ENCODE measurements around the gene MRPL27.

MRPL27 gene

DNA sequence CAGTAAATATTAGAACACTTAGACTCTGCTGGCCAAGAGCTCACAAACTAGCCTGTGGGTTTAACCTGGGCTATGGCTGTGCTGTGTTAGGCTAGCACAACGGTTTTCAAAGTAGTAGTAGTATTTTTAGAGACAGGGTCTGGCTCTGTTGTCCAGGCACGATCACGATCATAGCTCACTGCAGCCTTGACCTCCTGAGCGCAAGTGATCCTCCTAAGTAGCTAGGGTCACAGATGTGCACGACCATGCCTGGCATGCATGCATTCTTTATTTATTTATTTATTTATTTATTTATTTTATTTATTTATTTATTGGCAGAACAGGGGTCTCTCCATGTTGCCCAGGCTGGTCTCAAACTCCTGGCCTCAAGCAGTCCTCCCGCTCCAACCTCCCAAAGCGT, 10.3 kb downstream of the MRPL27 start:
- H3K4me1 ChIP-seq (ENCODE audit: control insufficient read depth, insufficient read depth, low read length) = 0 out of 2 replicates have a peak, but pooled peaks cover 5% of the 10 kb centered on the region
- H3K27ac ChIP-seq (ENCODE audit: extremely low read depth, low read depth, low read length) = no peak overlapping the region
- ChIA-PET POLR2A (interaction anchor here (0.9 to 2.7 kb wide), 10 partner anchors 9 to 309 kb away, joined by 3 to 15 read pairs (median 8); partner anchors contain the start of genes EME1, LRRC59, MRPL27 and RSAD1), CTCF (interaction anchor here (0.6 to 5.5 kb wide), 38 partner anchors 8 to 445 kb away, joined by 3 to 54 read pairs (median 6); partner anchors contain the start of genes EME1, LRRC59, MRPL27 and RSAD1)
- no peaks in the 10 kb centered on the region for H3K9me3 ChIP-seq (ENCODE audit: control insufficient read depth, insufficient read depth, low read depth, low read length)
- H3K36me3 ChIP-seq (ENCODE audit: control insufficient read depth in 2 of 2, insufficient read depth in 1 of 2, low read length in 2 of 2) = peaks cover 13 to 79% of the 10 kb centered on the region in 2 experiments; a peak in 2 of 3 replicates
- H3K4me3 ChIP-seq (ENCODE audit: low read depth, low read length) = no peak overlapping the region
- peak; percentile 54 for TF ChIP-seq ZXDB (tag by site-specific recombination; IDR thresholded peaks at IDR 0.05)
- TF ChIP-seq, protein P1, sequence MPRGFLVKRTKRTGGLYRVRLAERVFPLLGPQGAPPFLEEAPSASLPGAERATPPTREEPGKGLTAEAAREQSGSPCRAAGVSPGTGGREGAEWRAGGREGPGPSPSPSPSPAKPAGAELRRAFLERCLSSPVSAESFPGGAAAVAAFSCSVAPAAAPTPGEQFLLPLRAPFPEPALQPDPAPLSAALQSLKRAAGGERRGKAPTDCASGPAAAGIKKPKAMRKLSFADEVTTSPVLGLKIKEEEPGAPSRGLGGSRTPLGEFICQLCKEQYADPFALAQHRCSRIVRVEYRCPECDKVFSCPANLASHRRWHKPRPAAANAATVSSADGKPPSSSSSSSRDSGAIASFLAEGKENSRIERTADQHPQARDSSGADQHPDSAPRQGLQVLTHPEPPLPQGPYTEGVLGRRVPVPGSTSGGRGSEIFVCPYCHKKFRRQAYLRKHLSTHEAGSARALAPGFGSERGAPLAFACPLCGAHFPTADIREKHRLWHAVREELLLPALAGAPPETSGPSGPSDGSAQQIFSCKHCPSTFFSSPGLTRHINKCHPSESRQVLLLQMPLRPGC (tag by site-specific recombination; IDR thresholded peaks at IDR 0.05) = no peak
- TF ChIP-seq, protein P2, sequence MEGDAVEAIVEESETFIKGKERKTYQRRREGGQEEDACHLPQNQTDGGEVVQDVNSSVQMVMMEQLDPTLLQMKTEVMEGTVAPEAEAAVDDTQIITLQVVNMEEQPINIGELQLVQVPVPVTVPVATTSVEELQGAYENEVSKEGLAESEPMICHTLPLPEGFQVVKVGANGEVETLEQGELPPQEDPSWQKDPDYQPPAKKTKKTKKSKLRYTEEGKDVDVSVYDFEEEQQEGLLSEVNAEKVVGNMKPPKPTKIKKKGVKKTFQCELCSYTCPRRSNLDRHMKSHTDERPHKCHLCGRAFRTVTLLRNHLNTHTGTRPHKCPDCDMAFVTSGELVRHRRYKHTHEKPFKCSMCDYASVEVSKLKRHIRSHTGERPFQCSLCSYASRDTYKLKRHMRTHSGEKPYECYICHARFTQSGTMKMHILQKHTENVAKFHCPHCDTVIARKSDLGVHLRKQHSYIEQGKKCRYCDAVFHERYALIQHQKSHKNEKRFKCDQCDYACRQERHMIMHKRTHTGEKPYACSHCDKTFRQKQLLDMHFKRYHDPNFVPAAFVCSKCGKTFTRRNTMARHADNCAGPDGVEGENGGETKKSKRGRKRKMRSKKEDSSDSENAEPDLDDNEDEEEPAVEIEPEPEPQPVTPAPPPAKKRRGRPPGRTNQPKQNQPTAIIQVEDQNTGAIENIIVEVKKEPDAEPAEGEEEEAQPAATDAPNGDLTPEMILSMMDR (tag by site-specific recombination; IDR thresholded peaks at IDR 0.05) = no peak
- TF ChIP-seq, protein P3, sequence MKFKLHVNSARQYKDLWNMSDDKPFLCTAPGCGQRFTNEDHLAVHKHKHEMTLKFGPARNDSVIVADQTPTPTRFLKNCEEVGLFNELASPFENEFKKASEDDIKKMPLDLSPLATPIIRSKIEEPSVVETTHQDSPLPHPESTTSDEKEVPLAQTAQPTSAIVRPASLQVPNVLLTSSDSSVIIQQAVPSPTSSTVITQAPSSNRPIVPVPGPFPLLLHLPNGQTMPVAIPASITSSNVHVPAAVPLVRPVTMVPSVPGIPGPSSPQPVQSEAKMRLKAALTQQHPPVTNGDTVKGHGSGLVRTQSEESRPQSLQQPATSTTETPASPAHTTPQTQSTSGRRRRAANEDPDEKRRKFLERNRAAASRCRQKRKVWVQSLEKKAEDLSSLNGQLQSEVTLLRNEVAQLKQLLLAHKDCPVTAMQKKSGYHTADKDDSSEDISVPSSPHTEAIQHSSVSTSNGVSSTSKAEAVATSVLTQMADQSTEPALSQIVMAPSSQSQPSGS (tag by site-specific recombination; IDR thresholded peaks at IDR 0.05; ENCODE audit: low read depth) = no peak
- TF ChIP-seq, protein P4, sequence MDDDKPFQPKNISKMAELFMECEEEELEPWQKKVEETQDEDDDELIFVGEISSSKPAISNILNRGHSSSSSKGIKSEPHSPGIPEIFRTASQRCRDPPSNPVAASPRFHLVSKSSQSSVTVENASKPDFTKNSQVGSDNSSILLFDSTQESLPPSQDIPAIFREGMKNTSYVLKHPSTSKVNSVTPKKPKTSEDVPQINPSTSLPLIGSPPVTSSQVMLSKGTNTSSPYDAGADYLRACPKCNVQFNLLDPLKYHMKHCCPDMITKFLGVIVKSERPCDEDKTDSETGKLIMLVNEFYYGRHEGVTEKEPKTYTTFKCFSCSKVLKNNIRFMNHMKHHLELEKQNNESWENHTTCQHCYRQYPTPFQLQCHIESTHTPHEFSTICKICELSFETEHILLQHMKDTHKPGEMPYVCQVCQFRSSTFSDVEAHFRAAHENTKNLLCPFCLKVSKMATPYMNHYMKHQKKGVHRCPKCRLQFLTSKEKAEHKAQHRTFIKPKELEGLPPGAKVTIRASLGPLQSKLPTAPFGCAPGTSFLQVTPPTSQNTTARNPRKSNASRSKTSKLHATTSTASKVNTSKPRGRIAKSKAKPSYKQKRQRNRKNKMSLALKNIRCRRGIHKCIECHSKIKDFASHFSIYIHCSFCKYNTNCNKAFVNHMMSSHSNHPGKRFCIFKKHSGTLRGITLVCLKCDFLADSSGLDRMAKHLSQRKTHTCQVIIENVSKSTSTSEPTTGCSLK (tag by site-specific recombination; IDR thresholded peaks at IDR 0.05) = no peak
- TF ChIP-seq ZNF426 (tag by site-specific recombination; IDR thresholded peaks at IDR 0.05) = peak; percentile 85
- TF ChIP-seq ZNF2 (tag by site-specific recombination; IDR thresholded peaks at IDR 0.05) = no peak
- no peak for TF ChIP-seq ZNF133 (tag by site-specific recombination; IDR thresholded peaks at IDR 0.05)
- TF ChIP-seq ZNF302 (tag by site-specific recombination; IDR thresholded peaks at IDR 0.05; ENCODE audit: low read depth) = no peak
- no peak for TF ChIP-seq MYNN (tag by site-specific recombination; IDR thresholded peaks at IDR 0.05; ENCODE audit: borderline replicate concordance)
- TF ChIP-seq, protein P5, sequence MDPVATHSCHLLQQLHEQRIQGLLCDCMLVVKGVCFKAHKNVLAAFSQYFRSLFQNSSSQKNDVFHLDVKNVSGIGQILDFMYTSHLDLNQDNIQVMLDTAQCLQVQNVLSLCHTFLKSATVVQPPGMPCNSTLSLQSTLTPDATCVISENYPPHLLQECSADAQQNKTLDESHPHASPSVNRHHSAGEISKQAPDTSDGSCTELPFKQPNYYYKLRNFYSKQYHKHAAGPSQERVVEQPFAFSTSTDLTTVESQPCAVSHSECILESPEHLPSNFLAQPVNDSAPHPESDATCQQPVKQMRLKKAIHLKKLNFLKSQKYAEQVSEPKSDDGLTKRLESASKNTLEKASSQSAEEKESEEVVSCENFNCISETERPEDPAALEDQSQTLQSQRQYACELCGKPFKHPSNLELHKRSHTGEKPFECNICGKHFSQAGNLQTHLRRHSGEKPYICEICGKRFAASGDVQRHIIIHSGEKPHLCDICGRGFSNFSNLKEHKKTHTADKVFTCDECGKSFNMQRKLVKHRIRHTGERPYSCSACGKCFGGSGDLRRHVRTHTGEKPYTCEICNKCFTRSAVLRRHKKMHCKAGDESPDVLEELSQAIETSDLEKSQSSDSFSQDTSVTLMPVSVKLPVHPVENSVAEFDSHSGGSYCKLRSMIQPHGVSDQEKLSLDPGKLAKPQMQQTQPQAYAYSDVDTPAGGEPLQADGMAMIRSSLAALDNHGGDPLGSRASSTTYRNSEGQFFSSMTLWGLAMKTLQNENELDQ (tag by site-specific recombination; IDR thresholded peaks at IDR 0.05; ENCODE audit: low read depth) = no peak
- TF ChIP-seq, protein P6, sequence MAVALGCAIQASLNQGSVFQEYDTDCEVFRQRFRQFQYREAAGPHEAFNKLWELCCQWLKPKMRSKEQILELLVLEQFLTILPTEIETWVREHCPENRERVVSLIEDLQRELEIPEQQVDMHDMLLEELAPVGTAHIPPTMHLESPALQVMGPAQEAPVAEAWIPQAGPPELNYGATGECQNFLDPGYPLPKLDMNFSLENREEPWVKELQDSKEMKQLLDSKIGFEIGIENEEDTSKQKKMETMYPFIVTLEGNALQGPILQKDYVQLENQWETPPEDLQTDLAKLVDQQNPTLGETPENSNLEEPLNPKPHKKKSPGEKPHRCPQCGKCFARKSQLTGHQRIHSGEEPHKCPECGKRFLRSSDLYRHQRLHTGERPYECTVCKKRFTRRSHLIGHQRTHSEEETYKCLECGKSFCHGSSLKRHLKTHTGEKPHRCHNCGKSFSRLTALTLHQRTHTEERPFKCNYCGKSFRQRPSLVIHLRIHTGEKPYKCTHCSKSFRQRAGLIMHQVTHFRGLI (tag by site-specific recombination; IDR thresholded peaks at IDR 0.05) = no peak
- no peak for TF ChIP-seq ZNF169 (tag by site-specific recombination; IDR thresholded peaks at IDR 0.05)
- TF ChIP-seq, protein P7, sequence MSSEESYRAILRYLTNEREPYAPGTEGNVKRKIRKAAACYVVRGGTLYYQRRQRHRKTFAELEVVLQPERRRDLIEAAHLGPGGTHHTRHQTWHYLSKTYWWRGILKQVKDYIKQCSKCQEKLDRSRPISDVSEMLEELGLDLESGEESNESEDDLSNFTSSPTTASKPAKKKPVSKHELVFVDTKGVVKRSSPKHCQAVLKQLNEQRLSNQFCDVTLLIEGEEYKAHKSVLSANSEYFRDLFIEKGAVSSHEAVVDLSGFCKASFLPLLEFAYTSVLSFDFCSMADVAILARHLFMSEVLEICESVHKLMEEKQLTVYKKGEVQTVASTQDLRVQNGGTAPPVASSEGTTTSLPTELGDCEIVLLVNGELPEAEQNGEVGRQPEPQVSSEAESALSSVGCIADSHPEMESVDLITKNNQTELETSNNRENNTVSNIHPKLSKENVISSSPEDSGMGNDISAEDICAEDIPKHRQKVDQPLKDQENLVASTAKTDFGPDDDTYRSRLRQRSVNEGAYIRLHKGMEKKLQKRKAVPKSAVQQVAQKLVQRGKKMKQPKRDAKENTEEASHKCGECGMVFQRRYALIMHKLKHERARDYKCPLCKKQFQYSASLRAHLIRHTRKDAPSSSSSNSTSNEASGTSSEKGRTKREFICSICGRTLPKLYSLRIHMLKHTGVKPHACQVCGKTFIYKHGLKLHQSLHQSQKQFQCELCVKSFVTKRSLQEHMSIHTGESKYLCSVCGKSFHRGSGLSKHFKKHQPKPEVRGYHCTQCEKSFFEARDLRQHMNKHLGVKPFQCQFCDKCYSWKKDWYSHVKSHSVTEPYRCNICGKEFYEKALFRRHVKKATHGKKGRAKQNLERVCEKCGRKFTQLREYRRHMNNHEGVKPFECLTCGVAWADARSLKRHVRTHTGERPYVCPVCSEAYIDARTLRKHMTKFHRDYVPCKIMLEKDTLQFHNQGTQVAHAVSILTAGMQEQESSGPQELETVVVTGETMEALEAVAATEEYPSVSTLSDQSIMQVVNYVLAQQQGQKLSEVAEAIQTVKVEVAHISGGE (tag by site-specific recombination; conservative IDR thresholded peaks at IDR 0.05; ENCODE audit: low read depth) = peak; percentile 75
- TF ChIP-seq ZFP3 (tag by site-specific recombination; IDR thresholded peaks at IDR 0.05; ENCODE audit: low read depth) = peak; percentile 24; the same call in 1 of the 2 replicates
- TF ChIP-seq ZNF16 (tag by site-specific recombination; IDR thresholded peaks at IDR 0.05; ENCODE audit: low read depth) = no peak
- no peak for TF ChIP-seq ZBTB20 (tag by site-specific recombination; IDR thresholded peaks at IDR 0.05)
- no peak for TF ChIP-seq ZNF610 (tag by site-specific recombination; IDR thresholded peaks at IDR 0.05; ENCODE audit: borderline replicate concordance)
- TF ChIP-seq ZNF776 (tag by site-specific recombination; IDR thresholded peaks at IDR 0.05; ENCODE audit: borderline replicate concordance) = no peak
- no peak for TF ChIP-seq TRIM28 (IDR thresholded peaks at IDR 0.05; ENCODE audit: borderline replicate concordance, low read length)
- peak; percentile 73 for TF ChIP-seq ZNF623 (tag by site-specific recombination; IDR thresholded peaks at IDR 0.05)
- TF ChIP-seq ZNF366 (tag by site-specific recombination; conservative IDR thresholded peaks at IDR 0.05) = no peak
- TF ChIP-seq ZNF785 (tag by site-specific recombination; IDR thresholded peaks at IDR 0.05) = no peak
